ENCODE data around the gene GUCD1. TPM values are rescaled to one million over a fixed set of nuclear protein-coding genes. Genes with fewer than 3 reads are reported as not detected.

Gene GUCD1
- polyA plus RNA-seq, 3 donors = 67.1 to 85.9 (median 72.5) TPM

GRCh38 chr22:24504540-24504939, 50.4 kb downstream of the GUCD1 start:
- Histone ChIP-seq H3K4me2 (replicated peaks; ENCODE audit: extremely low read depth, low read length, poor library complexity, severe bottlenecking) (peak overlapping the region; percentile 20), H3K9me3 (replicated peaks in 1 of 2; ENCODE audit: control insufficient read depth in 1 of 2, insufficient read depth in 1 of 2, low read length in 2 of 2) (no peaks in the 10 kb centered on the region), H3K27me3 (ENCODE audit: control insufficient read depth in 2 of 2, insufficient read depth in 2 of 2, low read length in 2 of 2) (no peaks in the 10 kb centered on the region), H3K4me1 (ENCODE audit: control insufficient read depth in 1 of 2, insufficient read depth in 2 of 2, low read length in 2 of 2) (peaks cover 67 to 74% of the 10 kb centered on the region in 2 donors), H3K36me3 (replicated peaks in 1 of 2; ENCODE audit: control insufficient read depth in 1 of 2, insufficient read depth in 2 of 2, low read length in 2 of 2) (no peaks in the 10 kb centered on the region), H3K27ac (ENCODE audit: low read depth in 1 of 2, low read length in 2 of 2) (peak overlapping the region in 1 of 2 donors; percentile 79), H3K4me3 (replicated peaks in 1 of 3; ENCODE audit: low read depth in 2 of 3, low read length in 3 of 3) (peak overlapping the region in 1 of 3 experiments; percentile 13), H2AFZ (ENCODE audit: insufficient read depth, low read depth, low read length, poor library complexity, severe bottlenecking) (no peak overlapping the region), H4K20me1 (ENCODE audit: insufficient read depth, low read length) (no peaks in the 10 kb centered on the region), H3K79me2 (ENCODE audit: insufficient read depth, low read length) (no peaks in the 10 kb centered on the region), H3K9ac (ENCODE audit: insufficient read depth, low read length, poor library complexity, severe bottlenecking) (no peak overlapping the region)
- no CpG with 5 or more reads among the region's 2 CpGs for WGBS (ENCODE audit: insufficient coverage)
- Mint-ChIP-seq H3K4me3 (no peak overlapping the region), H3K4me1 (peaks cover 72% of the 10 kb centered on the region), H3K9me3 (peaks cover 0 to 3% (median 1%) of the 10 kb centered on the region in 7 donors), H3K27ac (peak overlapping the region; percentile 75 to 99 (median 93)), H3K27me3 (ENCODE audit: low read depth in 3 of 3) (peaks cover 3 to 5% (median 3%) of the 10 kb centered on the region in 3 donors), H3K36me3 (peaks cover 7 to 8% of the 10 kb centered on the region in 2 donors)
- DNase-seq = peak in 2 of 3 donors; percentile 59 to 66
- no peak for TF ChIP-seq CTCF (IDR thresholded peaks at IDR 0.05)
- intact Hi-C loops (cut with micrococcal nuclease) = loop anchor here (5.0 kb wide), 2 partner anchors 37 to 82 kb away; no protein-coding TSS in a partner anchor

- Mint-ChIP-seq H3K4me3 (peak overlapping the region in 1 of 2 donors; percentile 48), H3K4me1 (peaks cover 67% of the 10 kb centered on the region), H3K9me3 (peaks cover 0 to 3% (median 1%) of the 10 kb centered on the region in 7 donors), H3K36me3 (peaks cover 7 to 8% of the 10 kb centered on the region in 2 donors), H3K27me3 (ENCODE audit: low read depth in 3 of 3) (peaks cover 3 to 5% (median 5%) of the 10 kb centered on the region in 3 donors), H3K27ac (peak overlapping the region; percentile 92 to 99 (median 96))
- Histone ChIP-seq H3K4me1 (ENCODE audit: control insufficient read depth in 1 of 2, insufficient read depth in 2 of 2, low read length in 2 of 2) (peaks cover 61 to 67% of the 10 kb centered on the region in 2 donors), H3K27ac (ENCODE audit: low read depth in 1 of 2, low read length in 2 of 2) (peak overlapping the region; percentile 66 to 79), H3K4me2 (replicated peaks; ENCODE audit: extremely low read depth, low read length, poor library complexity, severe bottlenecking) (no peak overlapping the region), H3K36me3 (replicated peaks in 1 of 2; ENCODE audit: control insufficient read depth in 1 of 2, insufficient read depth in 2 of 2, low read length in 2 of 2) (no peaks in the 10 kb centered on the region), H3K9ac (ENCODE audit: insufficient read depth, low read length, poor library complexity, severe bottlenecking) (no peak overlapping the region), H3K9me3 (replicated peaks in 1 of 2; ENCODE audit: control insufficient read depth in 1 of 2, insufficient read depth in 1 of 2, low read length in 2 of 2) (no peaks in the 10 kb centered on the region), H3K79me2 (ENCODE audit: insufficient read depth, low read length) (no peaks in the 10 kb centered on the region), H3K4me3 (replicated peaks in 1 of 3; ENCODE audit: low read depth in 2 of 3, low read length in 3 of 3) (peak overlapping the region in 1 of 3 experiments; percentile 13), H3K27me3 (ENCODE audit: control insufficient read depth in 2 of 2, insufficient read depth in 2 of 2, low read length in 2 of 2) (no peaks in the 10 kb centered on the region), H2AFZ (ENCODE audit: insufficient read depth, low read depth, low read length, poor library complexity, severe bottlenecking) (no peak overlapping the region), H4K20me1 (ENCODE audit: insufficient read depth, low read length) (no peaks in the 10 kb centered on the region)
- no peak for DNase-seq
- 49% methylated on average over 4 of the region's 5 CpGs for WGBS (ENCODE audit: insufficient coverage)
- no peak for TF ChIP-seq CTCF (IDR thresholded peaks at IDR 0.05)
- intact Hi-C loops (cut with micrococcal nuclease) = loop anchor here (1.0 to 5.0 kb wide), 5 partner anchors 8 to 82 kb away; no protein-coding TSS in a partner anchor
Observed at GRCh38 chr22:24503843-24504338, 51.0 kb downstream of the GUCD1 start.

All from CD14-positive monocyte (primary cell).